ENCODE results near the gene FLT4. TPM values are rescaled to one million over a fixed set of nuclear protein-coding genes. Genes with fewer than 3 reads are reported as not detected.

Gene FLT4
- total RNA-seq, 1 donor from 2014 or later: 3.4 TPM

DNA sequence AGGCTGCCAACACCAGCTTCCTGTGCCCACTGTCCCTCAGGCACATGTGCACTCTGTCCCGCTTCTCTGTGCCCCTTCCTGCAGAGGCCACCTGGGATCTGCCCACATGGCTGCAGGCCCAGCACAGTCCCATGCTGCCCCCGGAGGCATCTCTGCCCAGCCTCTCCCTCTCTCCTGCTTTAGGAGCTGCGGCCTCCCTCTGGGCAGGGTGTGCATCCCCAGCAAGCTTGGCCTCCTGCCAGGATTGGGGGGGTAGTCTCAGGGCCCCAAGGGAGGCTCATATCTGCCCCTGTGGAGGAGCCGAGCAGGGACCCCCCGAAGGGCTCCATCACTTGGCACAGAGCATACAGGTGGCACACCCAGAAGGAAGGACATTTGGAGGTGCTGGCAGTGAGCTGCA, 24.8 kb downstream of the FLT4 start:
- H3K27me3 Mint-ChIP-seq: peaks cover 8% of the 10 kb centered on the region
- no peaks in the 10 kb centered on the region for H3K36me3 Mint-ChIP-seq
- H3K4me3 Mint-ChIP-seq: no peak overlapping the region
- no peak for DNase-seq (ENCODE audit: extremely low spot score, unreplicated experiment)
- H3K9me3 Mint-ChIP-seq: no peaks in the 10 kb centered on the region
- H3K27ac Mint-ChIP-seq: no peak overlapping the region
- no peaks in the 10 kb centered on the region for H3K4me1 Mint-ChIP-seq (ENCODE audit: unreplicated experiment)
- no peak for TF ChIP-seq CTCF (conservative IDR thresholded peaks at IDR 0.05)

- Mint-ChIP-seq H3K4me1 (ENCODE audit: unreplicated experiment) (no peaks in the 10 kb centered on the region), H3K27ac (no peak overlapping the region), H3K36me3 (no peaks in the 10 kb centered on the region), H3K4me3 (no peak overlapping the region), H3K9me3 (no peaks in the 10 kb centered on the region), H3K27me3 (peaks cover 9% of the 10 kb centered on the region)
- no peak for DNase-seq (ENCODE audit: extremely low spot score, unreplicated experiment)
- no peak for TF ChIP-seq CTCF (conservative IDR thresholded peaks at IDR 0.05)
Measured at GRCh38 chr5:180623844-180624243, 25.6 kb downstream of the FLT4 start.

GRCh38 chr5:180623411-180623834, 26.0 kb downstream of the FLT4 start:
- no peak for DNase-seq (ENCODE audit: extremely low spot score, unreplicated experiment)
- Mint-ChIP-seq H3K4me3 (no peak overlapping the region), H3K9me3 (no peaks in the 10 kb centered on the region), H3K27ac (no peak overlapping the region), H3K36me3 (no peaks in the 10 kb centered on the region), H3K27me3 (peaks cover 12% of the 10 kb centered on the region), H3K4me1 (ENCODE audit: unreplicated experiment) (no peaks in the 10 kb centered on the region)
- no peak for TF ChIP-seq CTCF (conservative IDR thresholded peaks at IDR 0.05)

GRCh38 chr5:180622910-180623309, 26.5 kb downstream of the FLT4 start:
- H3K27me3 Mint-ChIP-seq: peaks cover 14% of the 10 kb centered on the region
- no peaks in the 10 kb centered on the region for H3K9me3 Mint-ChIP-seq
- H3K27ac Mint-ChIP-seq: no peak overlapping the region
- no peaks in the 10 kb centered on the region for H3K4me1 Mint-ChIP-seq (ENCODE audit: unreplicated experiment)
- no peak overlapping the region for H3K4me3 Mint-ChIP-seq
- TF ChIP-seq CTCF (conservative IDR thresholded peaks at IDR 0.05): no peak
- no peak for DNase-seq (ENCODE audit: extremely low spot score, unreplicated experiment)
- H3K36me3 Mint-ChIP-seq: no peaks in the 10 kb centered on the region

GRCh38 chr5:180621311-180621710, 28.1 kb downstream of the FLT4 start:
- Mint-ChIP-seq H3K4me1 (ENCODE audit: unreplicated experiment) (no peaks in the 10 kb centered on the region), H3K27me3 (peaks cover 14% of the 10 kb centered on the region), H3K36me3 (no peaks in the 10 kb centered on the region), H3K9me3 (no peaks in the 10 kb centered on the region), H3K27ac (no peak overlapping the region), H3K4me3 (no peak overlapping the region)
- no peak for DNase-seq (ENCODE audit: extremely low spot score, unreplicated experiment)
- TF ChIP-seq CTCF (conservative IDR thresholded peaks at IDR 0.05): no peak

DNA sequence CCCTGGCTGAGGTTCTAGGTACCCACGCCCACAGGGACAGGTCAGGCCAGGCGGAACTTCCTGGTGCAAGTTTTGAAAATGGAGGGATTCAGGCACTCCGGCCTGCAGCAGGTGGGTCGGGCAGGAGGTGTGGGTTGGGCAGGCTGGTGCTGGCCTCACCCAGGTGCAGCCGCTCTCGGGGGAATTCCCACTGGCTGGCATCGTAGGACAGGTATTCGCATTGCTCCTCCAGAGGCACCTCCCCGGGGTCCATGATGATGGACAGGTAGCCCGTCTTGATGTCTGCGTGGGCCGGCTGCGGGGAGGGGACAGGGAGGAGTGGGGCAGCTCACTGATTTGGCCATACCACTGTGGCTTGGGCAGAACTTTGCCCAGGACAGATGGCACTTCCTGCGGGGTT, 29.4 kb downstream of the FLT4 start:
- no peak overlapping the region for H3K27ac Mint-ChIP-seq
- no peak overlapping the region for H3K4me3 Mint-ChIP-seq
- H3K36me3 Mint-ChIP-seq: no peaks in the 10 kb centered on the region
- DNase-seq (ENCODE audit: extremely low spot score, unreplicated experiment): no peak
- TF ChIP-seq CTCF (conservative IDR thresholded peaks at IDR 0.05): no peak
- H3K9me3 Mint-ChIP-seq: no peaks in the 10 kb centered on the region
- peaks cover 14% of the 10 kb centered on the region for H3K27me3 Mint-ChIP-seq
- H3K4me1 Mint-ChIP-seq (ENCODE audit: unreplicated experiment): no peaks in the 10 kb centered on the region
